GM23338 (cell line): ENCODE data around the gene ARL6IP4. TPM values are rescaled to one million over a fixed set of nuclear protein-coding genes. Genes with fewer than 3 reads are reported as not detected.

Source experiments
- ATAC-seq: fragments of 200-7000 bp; cut with Tn5 transposase; 3 replicates; pipeline ENCODE4 v1.9.1; 2020
- DNase-seq: peaks from one replicate; pipeline ENCODE4 v3.0.0-alpha.2; 2015; ENCODE audit warnings: low spot score
- H2AFZ ChIP-seq: fragments of 200-600 bp; sonication (generic); 2 replicates; pipeline ENCODE4 v1.8.0; 2016; ENCODE audit warnings: antibody characterized with exemption, mild to moderate bottlenecking, moderate library complexity
- H3F3A ChIP-seq: fragments of 200-600 bp; sonication (generic); replicated peaks from 2 replicates; pipeline ENCODE4 v1.8.0; 2017; ENCODE audit warnings: antibody characterized with exemption, mixed run types, low read depth
- H3K27ac ChIP-seq: fragments of 200-600 bp; sonication (generic); 2 replicates; pipeline ENCODE4 v1.6.1; 2016; ENCODE audit warnings: low read depth
- H3K27me3 ChIP-seq: fragments of 200-600 bp; sonication (generic); 2 replicates; pipeline ENCODE4 v1.8.0; 2016; ENCODE audit warnings: mild to moderate bottlenecking, mixed run types, moderate library complexity; ENCODE audit not compliant: insufficient read depth
- H3K36me3 ChIP-seq: fragments of 200-600 bp; sonication (generic); 2 replicates; pipeline ENCODE4 v1.8.0; 2016; ENCODE audit warnings: mild to moderate bottlenecking; ENCODE audit not compliant: insufficient read depth
- H3K4me1 ChIP-seq: fragments of 200-600 bp; sonication (generic); 2 replicates; pipeline ENCODE4 v1.8.0; 2016; ENCODE audit warnings: mild to moderate bottlenecking, moderate library complexity; ENCODE audit not compliant: insufficient read depth
- H3K4me2 ChIP-seq: fragments of 200-600 bp; sonication (generic); 2 replicates; pipeline ENCODE4 v1.7.1; 2017; ENCODE audit warnings: mixed run types
- H3K4me3 ChIP-seq: fragments of 200-600 bp; sonication (generic); 2 replicates; pipeline ENCODE4 v1.6.1; 2016; ENCODE audit warnings: mixed run types
- H3K79me2 ChIP-seq: fragments of 200-600 bp; sonication (generic); replicated peaks from 2 replicates; pipeline ENCODE4 v1.8.0; 2017; ENCODE audit warnings: mild to moderate bottlenecking; ENCODE audit not compliant: insufficient read depth
- H3K9me2 ChIP-seq: fragments of 200-600 bp; sonication (generic); 2 replicates; pipeline ENCODE4 v1.8.0; 2017; ENCODE audit not compliant: insufficient read depth
- H4K20me1 ChIP-seq: fragments of 200-600 bp; sonication (generic); replicated peaks from 2 replicates; pipeline ENCODE4 v1.8.0; 2017; ENCODE audit warnings: mild to moderate bottlenecking; ENCODE audit not compliant: insufficient read depth
- H3K27ac Mint-ChIP-seq: 2 replicates; pipeline ENCODE4 v1.8.0; 2020; ENCODE audit warnings: inconsistent platforms, mild to moderate bottlenecking, moderate library complexity, mixed read lengths
- H3K27me3 Mint-ChIP-seq: 3 replicates; pipeline ENCODE4 v1.8.0; 2022; ENCODE audit warnings: low read depth, mild to moderate bottlenecking, moderate library complexity, mixed read lengths, inconsistent platforms; ENCODE audit not compliant: insufficient read depth, poor library complexity
- H3K36me3 Mint-ChIP-seq: 3 replicates; pipeline ENCODE4 v1.8.0; 2021; ENCODE audit warnings: low read depth, mild to moderate bottlenecking, inconsistent platforms, moderate library complexity, mixed read lengths
- H3K4me1 Mint-ChIP-seq: 3 replicates; pipeline ENCODE4 v1.8.0; 2020; ENCODE audit warnings: mild to moderate bottlenecking, inconsistent platforms, mixed read lengths
- H3K4me3 Mint-ChIP-seq: 3 replicates; pipeline ENCODE4 v1.8.0; 2021; ENCODE audit warnings: moderate library complexity, mild to moderate bottlenecking, inconsistent platforms, mixed read lengths
- H3K9me3 Mint-ChIP-seq: 3 replicates; pipeline ENCODE4 v1.8.0; 2020; ENCODE audit warnings: moderate library complexity, mild to moderate bottlenecking, inconsistent platforms, mixed read lengths
- EZH2 ChIP-seq: fragments of 200-600 bp; sonication (generic); IDR thresholded peaks from one replicate; pipeline ENCODE4 v1.8.0; 2017; ENCODE audit warnings: antibody characterized with exemption, mild to moderate bottlenecking, low read depth; ENCODE audit not compliant: unreplicated experiment
- EZH2phosphoT487 ChIP-seq: fragments of 200-600 bp; sonication (generic); IDR thresholded peaks from one replicate; pipeline ENCODE4 v1.8.1; 2018; ENCODE audit warnings: antibody characterized with exemption; ENCODE audit not compliant: unreplicated experiment
- JUNB ChIP-seq: IDR thresholded peaks from one replicate; pipeline ENCODE4 v1.6.1; 2016; ENCODE audit warnings: antibody characterized with exemption; ENCODE audit not compliant: unreplicated experiment
- NANOG ChIP-seq: IDR thresholded peaks from 2 replicates; pipeline ENCODE4 v1.6.1; 2016; ENCODE audit warnings: antibody characterized with exemption, borderline replicate concordance
- POLR2AphosphoS5 ChIP-seq: IDR thresholded peaks from 2 replicates; pipeline ENCODE4 v1.6.1; 2016; ENCODE audit warnings: antibody characterized with exemption, low read depth
- STAT1 ChIP-seq: IDR thresholded peaks from one replicate; pipeline ENCODE4 v1.6.1; 2016; ENCODE audit warnings: antibody characterized with exemption; ENCODE audit not compliant: unreplicated experiment
- ZNF114 ChIP-seq: fragments of 250-450 bp; sonication (Bioruptor Pico); IDR thresholded peaks from 2 replicates; pipeline ENCODE4 v1.5.0; 2020; ENCODE audit warnings: mild to moderate bottlenecking, moderate library complexity
- polyA plus RNA-seq: library from polyadenylated mRNA; unstranded; fragments of >200 nt; fragmentation: Nextera tagmentation; extraction: Ambion mirVana; gene quantifications from 2 replicates; pipeline ENCODE4 v1.2.1, GENCODE V29; 2016
- total RNA-seq: library from RNA; depleted of rRNA; stranded (reverse); fragments of >200 nt; shearing (Covaris generic); gene quantifications from 2 replicates; pipeline ENCODE4 v1.2.3, GENCODE V29; 2014
- TF ChIP-seq, protein P1 (sequence below): IDR thresholded peaks from 2 replicates; pipeline ENCODE4 v1.6.1; 2016; ENCODE audit warnings: antibody characterized with exemption
- TF ChIP-seq, protein P2 (sequence below): fragments of 250-450 bp; sonication (Bioruptor Pico); IDR thresholded peaks from 2 replicates; pipeline ENCODE4 v1.5.0; 2020; ENCODE audit warnings: mild to moderate bottlenecking, moderate library complexity

Gene ARL6IP4
- total and polyA plus RNA-seq, 2 experiments from 2014 or later, result 85.5 to 169 TPM

DNA sequence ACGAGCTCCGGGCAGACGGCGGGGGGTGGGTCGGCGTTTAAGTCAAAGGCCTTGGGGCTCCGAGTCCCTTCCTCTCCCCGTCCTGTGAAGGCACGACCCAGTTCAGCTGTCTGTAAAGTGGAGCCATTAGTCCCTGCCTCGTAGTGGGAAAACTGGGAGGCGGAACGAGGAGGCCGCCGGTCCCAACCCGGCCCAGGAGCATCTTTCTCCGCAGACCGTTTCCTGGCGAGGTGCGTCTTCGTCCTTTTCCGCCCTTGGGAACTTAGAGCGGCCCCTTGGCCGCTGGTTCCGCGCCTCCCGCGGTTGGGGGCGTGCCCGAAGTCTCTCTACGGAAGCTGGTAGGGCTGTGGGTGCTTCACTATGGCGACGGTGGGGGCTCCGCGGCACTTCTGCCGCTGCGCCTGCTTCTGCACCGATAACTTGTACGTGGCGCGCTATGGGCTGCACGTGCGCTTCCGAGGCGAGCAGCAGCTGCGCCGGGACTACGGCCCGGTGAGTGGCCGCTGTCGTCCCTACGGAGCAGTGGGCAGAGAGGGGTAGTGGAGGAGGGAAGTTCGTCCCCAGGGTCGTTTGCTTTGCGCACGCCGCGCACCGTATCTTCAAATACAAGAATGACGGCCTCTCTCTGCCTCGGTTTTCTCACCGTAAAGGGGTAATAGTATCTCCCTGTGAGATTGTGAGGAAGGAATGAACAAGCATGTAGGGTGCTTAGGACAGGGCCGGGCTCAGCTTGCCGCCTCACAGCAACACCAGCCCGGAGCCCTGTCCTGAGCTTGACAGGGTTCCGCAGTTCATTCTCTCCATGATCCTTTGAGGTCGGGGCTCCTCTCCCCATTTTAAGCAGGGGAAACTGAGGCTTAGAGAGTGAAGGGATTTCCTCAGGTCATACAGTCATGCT, 5.3 kb upstream of the ARL6IP4 start, which contains the start of gene OGFOD2:
Gene OGFOD2, plus strand, starts transcription at position 353 of the 898 bp plus-strand sequence. Its CDS starts 8 bp downstream, at position 361.
- Histone ChIP-seq H3K4me1 (peaks cover 13% of the 10 kb centered on the region; the same call in 1 of the 2 replicates), H3K27me3 (no peaks in the 10 kb centered on the region), H3K27ac (peak within 1 kb of the TSS; percentile 91), H2AFZ (peak within 1 kb of the TSS; percentile 98), H4K20me1 (no peaks in the 10 kb centered on the region; the same call in 1 of the 2 replicates), H3K79me2 (peaks cover 12% of the 10 kb centered on the region; the same call in 1 of the 2 replicates), H3K36me3 (no peaks in the 10 kb centered on the region), H3K9me2 (no peaks in the 10 kb centered on the region), H3K4me2 (peak within 1 kb of the TSS; percentile 91), H3F3A (no peaks in the 10 kb centered on the region), H3K4me3 (peak within 1 kb of the TSS; percentile 93)
- Mint-ChIP-seq H3K27me3 (peaks cover 28% of the 10 kb centered on the region), H3K4me3 (peak within 1 kb of the TSS; percentile 97), H3K4me1 (peaks cover 3% of the 10 kb centered on the region; the same call in 1 of the 3 replicates), H3K27ac (peak within 1 kb of the TSS; percentile 99), H3K9me3 (no peaks in the 10 kb centered on the region), H3K36me3 (no peaks in the 10 kb centered on the region)
- ATAC-seq (peak; percentile 87), DNase-seq (peak; percentile 95)
- TF ChIP-seq POLR2AphosphoS5 (peak; percentile 58), EZH2phosphoT487 (no peak), JUNB (peak; percentile 84), EZH2 (no peak), ZNF114 (no peak), NANOG (no peak), STAT1 (no peak)
- TF ChIP-seq, protein P1, sequence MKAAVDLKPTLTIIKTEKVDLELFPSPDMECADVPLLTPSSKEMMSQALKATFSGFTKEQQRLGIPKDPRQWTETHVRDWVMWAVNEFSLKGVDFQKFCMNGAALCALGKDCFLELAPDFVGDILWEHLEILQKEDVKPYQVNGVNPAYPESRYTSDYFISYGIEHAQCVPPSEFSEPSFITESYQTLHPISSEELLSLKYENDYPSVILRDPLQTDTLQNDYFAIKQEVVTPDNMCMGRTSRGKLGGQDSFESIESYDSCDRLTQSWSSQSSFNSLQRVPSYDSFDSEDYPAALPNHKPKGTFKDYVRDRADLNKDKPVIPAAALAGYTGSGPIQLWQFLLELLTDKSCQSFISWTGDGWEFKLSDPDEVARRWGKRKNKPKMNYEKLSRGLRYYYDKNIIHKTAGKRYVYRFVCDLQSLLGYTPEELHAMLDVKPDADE, result no peak
- TF ChIP-seq, protein P2, sequence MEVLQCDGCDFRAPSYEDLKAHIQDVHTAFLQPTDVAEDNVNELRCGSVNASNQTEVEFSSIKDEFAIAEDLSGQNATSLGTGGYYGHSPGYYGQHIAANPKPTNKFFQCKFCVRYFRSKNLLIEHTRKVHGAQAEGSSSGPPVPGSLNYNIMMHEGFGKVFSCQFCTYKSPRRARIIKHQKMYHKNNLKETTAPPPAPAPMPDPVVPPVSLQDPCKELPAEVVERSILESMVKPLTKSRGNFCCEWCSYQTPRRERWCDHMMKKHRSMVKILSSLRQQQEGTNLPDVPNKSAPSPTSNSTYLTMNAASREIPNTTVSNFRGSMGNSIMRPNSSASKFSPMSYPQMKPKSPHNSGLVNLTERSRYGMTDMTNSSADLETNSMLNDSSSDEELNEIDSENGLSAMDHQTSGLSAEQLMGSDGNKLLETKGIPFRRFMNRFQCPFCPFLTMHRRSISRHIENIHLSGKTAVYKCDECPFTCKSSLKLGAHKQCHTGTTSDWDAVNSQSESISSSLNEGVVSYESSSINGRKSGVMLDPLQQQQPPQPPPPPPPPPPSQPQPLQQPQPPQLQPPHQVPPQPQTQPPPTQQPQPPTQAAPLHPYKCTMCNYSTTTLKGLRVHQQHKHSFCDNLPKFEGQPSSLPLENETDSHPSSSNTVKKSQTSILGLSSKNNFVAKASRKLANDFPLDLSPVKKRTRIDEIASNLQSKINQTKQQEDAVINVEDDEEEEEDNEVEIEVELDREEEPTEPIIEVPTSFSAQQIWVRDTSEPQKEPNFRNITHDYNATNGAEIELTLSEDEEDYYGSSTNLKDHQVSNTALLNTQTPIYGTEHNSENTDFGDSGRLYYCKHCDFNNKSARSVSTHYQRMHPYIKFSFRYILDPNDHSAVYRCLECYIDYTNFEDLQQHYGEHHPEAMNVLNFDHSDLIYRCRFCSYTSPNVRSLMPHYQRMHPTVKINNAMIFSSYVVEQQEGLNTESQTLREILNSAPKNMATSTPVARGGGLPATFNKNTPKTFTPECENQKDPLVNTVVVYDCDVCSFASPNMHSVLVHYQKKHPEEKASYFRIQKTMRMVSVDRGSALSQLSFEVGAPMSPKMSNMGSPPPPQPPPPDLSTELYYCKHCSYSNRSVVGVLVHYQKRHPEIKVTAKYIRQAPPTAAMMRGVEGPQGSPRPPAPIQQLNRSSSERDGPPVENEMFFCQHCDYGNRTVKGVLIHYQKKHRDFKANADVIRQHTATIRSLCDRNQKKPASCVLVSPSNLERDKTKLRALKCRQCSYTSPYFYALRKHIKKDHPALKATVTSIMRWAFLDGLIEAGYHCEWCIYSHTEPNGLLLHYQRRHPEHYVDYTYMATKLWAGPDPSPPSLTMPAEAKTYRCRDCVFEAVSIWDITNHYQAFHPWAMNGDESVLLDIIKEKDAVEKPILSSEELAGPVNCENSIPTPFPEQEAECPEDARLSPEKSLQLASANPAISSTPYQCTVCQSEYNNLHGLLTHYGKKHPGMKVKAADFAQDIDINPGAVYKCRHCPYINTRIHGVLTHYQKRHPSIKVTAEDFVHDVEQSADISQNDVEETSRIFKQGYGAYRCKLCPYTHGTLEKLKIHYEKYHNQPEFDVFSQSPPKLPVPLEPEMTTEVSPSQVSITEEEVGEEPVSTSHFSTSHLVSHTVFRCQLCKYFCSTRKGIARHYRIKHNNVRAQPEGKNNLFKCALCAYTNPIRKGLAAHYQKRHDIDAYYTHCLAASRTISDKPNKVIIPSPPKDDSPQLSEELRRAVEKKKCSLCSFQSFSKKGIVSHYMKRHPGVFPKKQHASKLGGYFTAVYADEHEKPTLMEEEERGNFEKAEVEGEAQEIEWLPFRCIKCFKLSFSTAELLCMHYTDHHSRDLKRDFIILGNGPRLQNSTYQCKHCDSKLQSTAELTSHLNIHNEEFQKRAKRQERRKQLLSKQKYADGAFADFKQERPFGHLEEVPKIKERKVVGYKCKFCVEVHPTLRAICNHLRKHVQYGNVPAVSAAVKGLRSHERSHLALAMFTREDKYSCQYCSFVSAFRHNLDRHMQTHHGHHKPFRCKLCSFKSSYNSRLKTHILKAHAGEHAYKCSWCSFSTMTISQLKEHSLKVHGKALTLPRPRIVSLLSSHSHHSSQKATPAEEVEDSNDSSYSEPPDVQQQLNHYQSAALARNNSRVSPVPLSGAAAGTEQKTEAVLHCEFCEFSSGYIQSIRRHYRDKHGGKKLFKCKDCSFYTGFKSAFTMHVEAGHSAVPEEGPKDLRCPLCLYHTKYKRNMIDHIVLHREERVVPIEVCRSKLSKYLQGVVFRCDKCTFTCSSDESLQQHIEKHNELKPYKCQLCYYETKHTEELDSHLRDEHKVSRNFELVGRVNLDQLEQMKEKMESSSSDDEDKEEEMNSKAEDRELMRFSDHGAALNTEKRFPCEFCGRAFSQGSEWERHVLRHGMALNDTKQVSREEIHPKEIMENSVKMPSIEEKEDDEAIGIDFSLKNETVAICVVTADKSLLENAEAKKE (CRISPR knock-in tag), result no peak
